Smooth muscle cell (in vitro differentiated cells): ENCODE measurements around the gene AMBRA1. TPM values are rescaled to one million over a fixed set of nuclear protein-coding genes. Genes with fewer than 3 reads are reported as not detected.
A peak's percentile ranks its signal among the peaks of the same experiment; 100 is the strongest.

Experiments used
- DNase-seq: peaks from one replicate; lab custom pipeline; 2025; ENCODE audit not compliant: unreplicated experiment; lab: John Stamatoyannopoulos, UW
- H2AFZ ChIP-seq: fragments of 200-600 bp; sonication (generic); 2 replicates; pipeline ENCODE4 v1.6.0; 2016; ENCODE audit warnings: antibody characterized with exemption, low read depth, mild to moderate bottlenecking
- H3F3A ChIP-seq: fragments of 200-600 bp; sonication (generic); 2 replicates; pipeline ENCODE4 v1.6.0; 2017; ENCODE audit warnings: antibody characterized with exemption, low read depth
- H3K27ac ChIP-seq: fragments of 200-600 bp; sonication (generic); 2 replicates; pipeline ENCODE4 v1.5.1; 2016; ENCODE audit warnings: low read depth, mild to moderate bottlenecking
- H3K27me3 ChIP-seq: fragments of 200-600 bp; sonication (generic); 2 replicates; pipeline ENCODE4 v1.6.1; 2016; ENCODE audit warnings: low read depth, mild to moderate bottlenecking
- H3K36me3 ChIP-seq: fragments of 200-600 bp; sonication (generic); 2 replicates; pipeline ENCODE4 v1.5.1; 2016; ENCODE audit warnings: low read depth
- H3K4me1 ChIP-seq: fragments of 200-600 bp; sonication (generic); 2 replicates; pipeline ENCODE4 v1.5.1; 2016; ENCODE audit warnings: low read depth
- H3K4me2 ChIP-seq: fragments of 200-600 bp; sonication (generic); 2 replicates; pipeline ENCODE4 v1.6.0; 2016; ENCODE audit warnings: mild to moderate bottlenecking
- H3K4me3 ChIP-seq: fragments of 200-600 bp; sonication (generic); 2 replicates; pipeline ENCODE4 v1.5.1; 2016; ENCODE audit warnings: mild to moderate bottlenecking
- H3K79me2 ChIP-seq: fragments of 200-600 bp; sonication (generic); 2 replicates; pipeline ENCODE4 v1.6.0; 2016; ENCODE audit warnings: low read depth, mild to moderate bottlenecking
- H3K9ac ChIP-seq: fragments of 200-600 bp; sonication (generic); 2 replicates; pipeline ENCODE4 v1.6.0; 2016; ENCODE audit warnings: low read depth
- H3K9me3 ChIP-seq: fragments of 200-600 bp; sonication (generic); replicated peaks from 2 replicates; pipeline ENCODE4 v1.5.1; 2016; ENCODE audit warnings: low read depth
- H4K20me1 ChIP-seq: fragments of 200-600 bp; sonication (generic); 2 replicates; pipeline ENCODE4 v1.6.0; 2016; ENCODE audit warnings: low read depth
- WGBS: methylation state at CpG from one replicate; pipeline ENCODE4 v1.1.7; 2016; ENCODE audit warnings: low lambda C conversion rate; 5-methylcytosine and 5-hydroxymethylcytosine counted together
- polyA plus RNA-seq: library from polyadenylated mRNA; unstranded; fragments of >200 nt; fragmentation: Nextera tagmentation; extraction: Ambion mirVana; gene quantifications from 2 replicates; pipeline ENCODE4 v1.2.1, GENCODE V29; 2016
- total RNA-seq: library from RNA; depleted of rRNA; stranded (reverse); fragments of >200 nt; gene quantifications from 2 replicates; pipeline ENCODE4 v1.2.3, GENCODE V29; 2014
- TF ChIP-seq, protein P1 (sequence below): fragments of 200-600 bp; sonication (generic); IDR thresholded peaks from 2 replicates; pipeline ENCODE4 v1.5.1; 2017; ENCODE audit warnings: borderline replicate concordance, mild to moderate bottlenecking, antibody characterized with exemption; ENCODE audit not compliant: insufficient read depth, poor library complexity, severe bottlenecking

AMBRA1 gene
- total and polyA plus RNA-seq, 2 experiments from 2014 or later = 10.3 to 38.3 TPM

DNA sequence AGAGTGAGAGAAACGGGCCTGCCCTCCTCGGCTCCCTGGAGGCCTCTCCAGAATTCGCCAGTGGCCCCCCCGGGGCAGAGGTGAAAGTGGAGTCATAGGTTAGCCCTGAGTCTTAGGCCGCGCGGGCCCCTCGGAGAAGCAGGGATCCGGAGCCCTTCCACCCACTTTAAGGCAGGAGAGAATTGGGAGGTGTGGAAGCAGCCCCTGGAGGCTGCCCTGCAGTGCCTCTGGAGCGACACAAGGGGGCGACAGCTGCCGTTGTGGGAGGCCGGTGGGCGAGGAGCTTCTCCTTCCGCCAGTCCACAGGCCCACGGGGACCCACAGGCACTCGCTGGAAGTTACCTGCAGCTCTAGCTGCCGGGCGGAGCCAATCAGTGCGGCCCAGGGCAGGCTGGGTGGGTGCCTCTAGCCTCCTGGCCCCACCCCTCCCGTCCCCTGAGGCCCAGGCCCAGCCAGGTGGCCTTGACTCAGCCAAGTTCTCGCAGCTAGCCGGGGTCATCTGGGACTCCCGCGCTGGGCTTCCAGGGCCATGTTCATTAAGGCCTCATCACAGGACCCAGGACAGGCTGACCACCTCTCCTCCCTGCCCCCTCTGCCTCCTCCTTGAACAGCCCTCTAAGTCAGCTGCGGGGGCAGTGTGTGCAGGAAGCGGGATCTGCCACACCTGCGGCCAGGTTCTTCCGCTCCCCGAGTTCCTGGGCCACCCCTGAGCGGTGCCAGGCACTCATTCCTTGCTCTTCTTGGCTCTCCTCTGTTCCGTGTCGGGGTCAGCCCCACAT, 241.6 kb downstream of the AMBRA1 start:
- no peak overlapping the region for H3K4me2 ChIP-seq
- TF ChIP-seq, protein P1, sequence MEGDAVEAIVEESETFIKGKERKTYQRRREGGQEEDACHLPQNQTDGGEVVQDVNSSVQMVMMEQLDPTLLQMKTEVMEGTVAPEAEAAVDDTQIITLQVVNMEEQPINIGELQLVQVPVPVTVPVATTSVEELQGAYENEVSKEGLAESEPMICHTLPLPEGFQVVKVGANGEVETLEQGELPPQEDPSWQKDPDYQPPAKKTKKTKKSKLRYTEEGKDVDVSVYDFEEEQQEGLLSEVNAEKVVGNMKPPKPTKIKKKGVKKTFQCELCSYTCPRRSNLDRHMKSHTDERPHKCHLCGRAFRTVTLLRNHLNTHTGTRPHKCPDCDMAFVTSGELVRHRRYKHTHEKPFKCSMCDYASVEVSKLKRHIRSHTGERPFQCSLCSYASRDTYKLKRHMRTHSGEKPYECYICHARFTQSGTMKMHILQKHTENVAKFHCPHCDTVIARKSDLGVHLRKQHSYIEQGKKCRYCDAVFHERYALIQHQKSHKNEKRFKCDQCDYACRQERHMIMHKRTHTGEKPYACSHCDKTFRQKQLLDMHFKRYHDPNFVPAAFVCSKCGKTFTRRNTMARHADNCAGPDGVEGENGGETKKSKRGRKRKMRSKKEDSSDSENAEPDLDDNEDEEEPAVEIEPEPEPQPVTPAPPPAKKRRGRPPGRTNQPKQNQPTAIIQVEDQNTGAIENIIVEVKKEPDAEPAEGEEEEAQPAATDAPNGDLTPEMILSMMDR = peak; percentile 79
- peaks cover 75% of the 10 kb centered on the region for H4K20me1 ChIP-seq
- no peak for DNase-seq
- H3K36me3 ChIP-seq = no peaks in the 10 kb centered on the region
- H3K4me3 ChIP-seq = no peak overlapping the region
- WGBS = 58% methylated on average over 33 of the region's 33 CpGs
- H3K4me1 ChIP-seq = peaks cover 12% of the 10 kb centered on the region
- H3K27ac ChIP-seq = no peak overlapping the region
- H3K9me3 ChIP-seq = no peaks in the 10 kb centered on the region
- no peak overlapping the region for H3K9ac ChIP-seq
- peaks cover 78% of the 10 kb centered on the region for H3K79me2 ChIP-seq
- H3K27me3 ChIP-seq = no peaks in the 10 kb centered on the region
- H3F3A ChIP-seq = no peaks in the 10 kb centered on the region
- no peak overlapping the region for H2AFZ ChIP-seq

DNA sequence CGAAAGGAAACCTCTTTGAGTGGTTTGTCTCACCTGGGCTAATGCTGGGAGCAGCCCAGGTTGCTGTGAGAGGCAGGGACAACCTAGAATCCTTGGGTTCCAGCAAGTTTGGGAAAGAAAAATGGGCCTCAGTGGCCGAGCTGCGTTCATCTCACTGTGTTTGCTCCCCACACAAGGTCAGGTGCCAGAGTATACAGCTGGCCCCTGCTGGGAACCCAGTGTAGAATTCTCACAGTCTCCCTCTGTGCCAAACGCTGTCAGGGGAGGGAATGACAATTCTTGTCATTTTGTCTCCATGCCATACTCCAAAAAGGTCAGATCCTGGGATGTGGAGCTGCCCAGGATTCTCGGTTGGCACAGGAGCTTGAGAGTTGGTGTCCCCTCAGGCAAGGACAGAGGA, 242.2 kb downstream of the AMBRA1 start:
- Histone ChIP-seq H4K20me1 (peaks cover 70% of the 10 kb centered on the region), H3K36me3 (no peaks in the 10 kb centered on the region), H3F3A (no peaks in the 10 kb centered on the region), H3K4me3 (no peak overlapping the region), H3K4me1 (peaks cover 9% of the 10 kb centered on the region), H3K4me2 (no peak overlapping the region), H3K27ac (no peak overlapping the region), H3K9me3 (no peaks in the 10 kb centered on the region), H3K79me2 (peaks cover 75% of the 10 kb centered on the region), H2AFZ (no peak overlapping the region), H3K27me3 (no peaks in the 10 kb centered on the region), H3K9ac (no peak overlapping the region)
- no peak for DNase-seq
- WGBS = 80% methylated on average over 5 of the region's 5 CpGs
- TF ChIP-seq, protein P1 = no peak

DNA sequence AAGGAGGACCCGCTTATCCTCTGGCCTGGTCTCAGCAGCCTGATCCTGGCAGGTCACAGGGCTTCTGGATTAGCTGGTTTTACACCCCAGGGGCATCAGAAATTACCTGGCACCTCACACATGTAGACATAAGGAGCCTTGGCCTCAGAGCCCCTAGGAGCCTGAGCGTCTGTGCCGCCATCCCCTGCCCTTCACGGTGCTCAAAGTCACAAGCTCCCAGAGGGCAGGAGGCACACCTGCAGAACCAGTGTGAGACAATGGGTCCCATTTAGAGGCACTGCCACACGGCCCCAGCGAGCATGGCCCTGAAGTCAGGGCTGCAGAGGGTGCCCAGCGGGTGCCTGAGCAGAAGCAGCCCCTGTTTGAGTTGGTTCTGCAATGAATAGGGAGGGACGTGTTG, 242.7 kb downstream of the AMBRA1 start:
- Histone ChIP-seq H3K27ac (no peak overlapping the region), H3F3A (no peaks in the 10 kb centered on the region), H3K9ac (no peak overlapping the region), H3K4me3 (no peak overlapping the region), H3K9me3 (no peaks in the 10 kb centered on the region), H3K79me2 (peaks cover 70% of the 10 kb centered on the region), H4K20me1 (peaks cover 65% of the 10 kb centered on the region), H2AFZ (no peak overlapping the region), H3K4me2 (no peak overlapping the region), H3K36me3 (no peaks in the 10 kb centered on the region), H3K4me1 (peaks cover 9% of the 10 kb centered on the region), H3K27me3 (no peaks in the 10 kb centered on the region)
- WGBS = 94% methylated on average over 8 of the region's 8 CpGs
- no peak for DNase-seq
- TF ChIP-seq, protein P1 = no peak

DNA sequence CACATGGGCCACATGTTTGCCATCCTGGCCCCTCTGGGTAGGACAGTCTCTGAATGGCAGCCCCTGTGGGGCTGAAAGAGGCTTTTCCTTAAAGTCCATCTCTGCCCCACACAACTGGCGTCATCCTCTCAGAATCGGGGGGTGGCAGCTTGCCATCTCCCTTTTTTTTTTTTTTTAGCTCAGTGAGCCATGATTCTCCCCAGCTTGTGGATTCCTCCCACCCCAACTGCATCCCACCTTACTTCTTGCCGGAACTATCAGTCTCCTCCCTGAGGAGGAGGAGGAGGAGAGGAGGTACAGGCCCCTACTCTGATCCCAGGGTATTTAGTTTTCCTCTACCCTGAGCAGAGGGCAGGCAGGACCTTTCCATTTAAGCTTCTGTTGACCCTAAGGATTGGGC, 243.1 kb downstream of the AMBRA1 start:
- no peak overlapping the region for H3K9ac ChIP-seq
- TF ChIP-seq, protein P1 = no peak
- peaks cover 70% of the 10 kb centered on the region for H3K79me2 ChIP-seq
- H3K36me3 ChIP-seq = no peaks in the 10 kb centered on the region
- no peak overlapping the region for H3K4me2 ChIP-seq
- DNase-seq = no peak
- H3K9me3 ChIP-seq = no peaks in the 10 kb centered on the region
- 97% methylated on average over 3 of the region's 3 CpGs for WGBS
- H3F3A ChIP-seq = no peaks in the 10 kb centered on the region
- H2AFZ ChIP-seq = no peak overlapping the region
- no peak overlapping the region for H3K27ac ChIP-seq
- H3K4me1 ChIP-seq = peaks cover 9% of the 10 kb centered on the region
- no peak overlapping the region for H3K4me3 ChIP-seq
- no peaks in the 10 kb centered on the region for H3K27me3 ChIP-seq
- H4K20me1 ChIP-seq = peaks cover 65% of the 10 kb centered on the region
